ENCODE data around the gene PIK3R1.
"Not testable (repeated sequence)": the region's sequence is repeated elsewhere in the genome, so short reads cannot be mapped to it uniquely, and the experiment has no call there.

The PIK3R1 gene

DNA sequence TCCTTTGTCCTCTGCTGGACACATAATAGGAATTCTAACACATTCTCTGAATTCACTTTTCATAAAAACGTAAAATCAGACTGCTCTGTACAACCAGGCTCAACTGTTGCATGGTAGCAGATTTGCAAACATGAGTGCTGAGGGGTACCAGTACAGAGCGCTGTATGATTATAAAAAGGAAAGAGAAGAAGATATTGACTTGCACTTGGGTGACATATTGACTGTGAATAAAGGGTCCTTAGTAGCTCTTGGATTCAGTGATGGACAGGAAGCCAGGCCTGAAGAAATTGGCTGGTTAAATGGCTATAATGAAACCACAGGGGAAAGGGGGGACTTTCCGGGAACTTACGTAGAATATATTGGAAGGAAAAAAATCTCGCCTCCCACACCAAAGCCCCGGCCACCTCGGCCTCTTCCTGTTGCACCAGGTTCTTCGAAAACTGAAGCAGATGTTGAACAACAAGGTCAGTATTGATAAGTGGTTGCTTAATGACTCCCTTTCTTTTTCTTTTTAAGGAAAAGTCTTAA is 11.1 kb downstream of the PIK3R1 start:
- DNase-seq (ENCODE audit: low spot score): no peak

DNA sequence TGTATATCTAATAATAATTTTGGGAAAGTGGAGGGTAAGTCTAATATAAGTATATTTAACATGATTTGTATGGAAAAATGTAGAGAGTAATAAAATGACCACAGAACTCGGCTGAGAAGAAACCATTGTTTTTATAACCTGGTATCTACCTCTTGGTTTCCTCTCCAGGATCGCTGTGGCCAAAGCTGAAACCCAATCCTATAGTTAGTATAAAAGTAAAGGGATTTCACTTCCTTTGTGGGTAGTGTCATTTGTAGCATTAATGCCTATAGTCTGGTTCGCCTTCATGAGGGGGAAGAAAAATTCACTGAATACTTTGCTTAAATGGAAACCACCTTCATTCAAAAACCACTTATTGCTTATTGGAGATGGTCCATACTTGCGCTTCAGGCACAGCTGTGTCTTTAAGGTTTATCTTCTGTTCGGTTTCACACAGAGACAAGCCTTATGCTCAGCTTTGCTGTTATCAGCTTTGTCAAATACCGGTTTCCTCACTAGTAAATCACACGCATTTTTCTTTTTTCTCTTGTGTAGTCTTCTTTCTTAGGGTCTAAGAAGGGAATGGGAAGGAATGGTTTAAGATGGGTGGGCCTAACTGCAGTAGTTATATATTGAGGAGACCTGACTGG is 12.1 kb downstream of the PIK3R1 start:
- no peak for DNase-seq (ENCODE audit: low spot score)

DNA sequence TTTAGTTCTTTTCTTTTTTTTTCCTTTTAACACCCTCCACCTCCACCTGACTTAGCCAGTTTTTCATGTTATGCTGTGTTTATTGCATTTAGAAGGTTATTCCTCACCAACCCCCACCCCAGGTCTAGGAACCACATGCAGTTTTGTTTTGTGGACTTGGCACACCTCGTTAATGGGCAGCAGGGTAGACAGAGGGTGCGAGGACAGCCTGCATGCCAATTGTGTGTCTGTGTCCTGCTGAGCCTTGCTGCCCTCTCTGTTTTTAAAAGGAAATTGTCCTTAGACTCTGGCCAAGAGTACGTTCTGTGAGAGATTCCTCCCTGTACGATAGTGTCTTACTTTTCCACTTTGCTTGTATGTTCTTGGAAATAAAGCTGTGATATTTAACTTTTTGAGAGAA is 13.9 kb downstream of the PIK3R1 start:
- DNase-seq (ENCODE audit: low spot score): no peak

DNA sequence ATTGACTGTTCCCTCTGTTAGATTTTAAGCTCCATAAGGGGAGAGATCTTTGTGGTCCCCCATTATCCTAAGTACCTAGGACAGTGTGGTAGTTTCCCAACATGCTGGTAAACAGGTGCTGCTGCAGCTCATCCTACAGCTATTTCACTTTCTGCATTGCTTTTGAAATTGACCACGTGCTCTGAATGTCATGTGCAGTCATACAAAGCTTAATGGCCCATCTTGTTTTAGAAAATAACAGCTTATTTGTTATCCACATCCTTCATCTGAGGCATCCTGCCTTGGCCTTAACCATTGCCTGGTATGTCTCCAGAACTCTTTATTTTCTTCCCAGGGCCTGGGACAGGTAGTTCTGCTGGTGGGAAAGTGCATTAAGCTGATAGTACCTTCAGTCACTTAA is 14.7 kb downstream of the PIK3R1 start:
- no peak for DNase-seq (ENCODE audit: low spot score)

DNA sequence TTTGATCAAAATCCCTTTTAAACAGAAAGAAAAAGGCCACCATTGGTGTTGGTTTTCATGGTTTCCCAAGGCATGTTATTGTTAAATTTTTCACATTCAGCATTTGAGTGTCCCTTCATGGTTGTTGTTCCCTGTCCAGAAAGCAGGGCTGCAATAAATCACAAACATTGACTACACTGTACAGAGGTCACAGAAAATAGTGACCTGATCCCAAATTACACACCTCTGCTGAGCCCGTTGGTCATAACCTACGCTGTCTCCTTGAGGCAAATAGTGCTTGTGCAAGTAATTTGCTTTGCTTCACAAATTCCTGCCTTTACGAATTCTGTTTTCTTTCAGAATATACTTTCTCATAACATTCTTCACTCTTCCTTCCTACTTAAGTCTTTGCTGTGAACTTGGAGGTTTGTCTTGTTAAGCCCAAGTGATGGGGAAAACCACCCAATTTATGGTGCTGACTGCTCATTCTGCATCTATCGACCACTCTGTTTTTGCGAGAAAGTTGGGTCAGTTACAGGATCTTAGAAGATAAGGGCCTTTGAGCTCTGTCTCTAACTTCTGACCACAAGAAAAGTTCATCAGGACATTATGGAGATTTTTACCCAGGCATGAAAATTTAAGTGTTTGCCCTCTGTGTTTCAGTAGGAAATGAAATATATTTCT is 16.0 kb downstream of the PIK3R1 start:
- DNase-seq (ENCODE audit: low spot score): no peak

DNA sequence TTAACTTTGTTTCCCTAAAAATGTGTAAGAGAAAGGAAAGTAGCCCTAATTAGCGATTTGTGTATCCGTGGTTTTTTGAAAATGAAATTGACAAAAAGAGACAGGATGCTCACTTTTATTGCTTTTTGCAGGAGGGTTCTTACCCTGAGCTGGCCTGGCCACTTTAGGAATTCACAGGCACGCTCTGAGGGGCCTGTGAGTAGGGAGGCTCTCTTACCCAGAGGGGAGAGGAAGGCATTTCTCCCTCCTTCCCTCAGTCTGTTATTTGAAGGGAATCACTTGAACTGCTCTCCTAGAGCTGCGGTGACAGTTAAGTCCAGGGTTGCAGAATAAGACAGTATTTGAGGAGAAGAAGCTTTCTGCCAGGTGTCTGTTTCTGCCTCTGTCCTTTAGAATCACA is 16.7 kb downstream of the PIK3R1 start:
- no peak for DNase-seq (ENCODE audit: low spot score)

DNA sequence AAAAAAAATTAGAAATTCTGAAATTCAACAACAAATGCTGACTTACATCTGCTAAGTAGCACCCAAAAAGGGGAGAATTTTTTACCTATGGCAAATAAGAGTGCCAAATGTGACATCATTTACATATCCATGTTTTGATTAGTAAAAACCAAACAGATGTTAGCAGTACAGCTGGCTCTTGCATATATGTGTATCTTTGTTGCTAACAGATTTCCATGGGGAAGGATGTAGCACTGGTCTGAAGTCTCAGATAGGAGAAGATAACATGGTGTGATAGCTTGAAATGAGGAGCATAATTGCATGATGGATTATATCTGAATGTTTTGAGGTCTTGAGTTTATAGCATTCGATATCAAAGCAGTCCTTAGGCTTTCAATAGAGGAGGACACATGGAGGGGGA is 17.5 kb downstream of the PIK3R1 start:
- no peak for DNase-seq (ENCODE audit: low spot score)

DNA sequence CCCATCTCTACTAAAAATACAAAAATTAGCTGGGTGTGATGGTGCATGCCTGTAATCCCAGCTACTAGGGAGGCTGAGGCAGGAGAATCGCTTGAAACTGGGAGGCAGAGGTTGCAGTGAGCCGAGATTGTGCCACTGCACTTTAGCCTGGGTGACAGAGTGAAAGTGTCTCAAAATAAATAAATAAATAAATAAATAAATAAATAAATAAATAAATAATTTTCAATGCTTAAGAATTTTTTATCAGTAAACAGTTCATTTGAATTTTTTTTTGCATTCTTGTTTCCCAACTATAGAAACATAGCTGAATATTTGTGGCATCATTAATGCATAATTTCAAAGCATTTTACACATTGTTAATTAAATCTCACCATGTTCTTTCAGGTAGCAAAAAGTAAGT is 19.7 kb downstream of the PIK3R1 start:
- DNase-seq (ENCODE audit: low spot score): not testable (repeated sequence)

DNA sequence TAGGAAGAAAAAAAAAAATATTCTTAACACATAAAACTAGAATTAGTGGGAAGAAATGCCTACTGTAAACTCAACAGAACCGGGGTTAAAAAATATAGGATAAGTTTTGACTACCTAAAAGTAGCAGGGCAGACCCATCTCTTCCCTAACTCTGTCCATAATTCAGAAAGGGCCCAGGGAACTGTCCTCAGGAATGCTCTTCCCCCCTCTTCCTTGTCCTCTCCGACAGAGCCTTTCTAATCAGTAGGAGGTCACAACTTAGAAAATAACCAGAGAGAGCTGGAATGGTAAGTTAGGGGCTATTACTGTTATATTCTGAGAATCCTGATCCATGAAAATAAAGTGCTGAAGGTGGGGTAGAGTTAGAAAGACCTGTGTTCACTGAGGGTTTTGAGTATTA is 22.2 kb downstream of the PIK3R1 start:
- DNase-seq (ENCODE audit: low spot score): no peak

DNA sequence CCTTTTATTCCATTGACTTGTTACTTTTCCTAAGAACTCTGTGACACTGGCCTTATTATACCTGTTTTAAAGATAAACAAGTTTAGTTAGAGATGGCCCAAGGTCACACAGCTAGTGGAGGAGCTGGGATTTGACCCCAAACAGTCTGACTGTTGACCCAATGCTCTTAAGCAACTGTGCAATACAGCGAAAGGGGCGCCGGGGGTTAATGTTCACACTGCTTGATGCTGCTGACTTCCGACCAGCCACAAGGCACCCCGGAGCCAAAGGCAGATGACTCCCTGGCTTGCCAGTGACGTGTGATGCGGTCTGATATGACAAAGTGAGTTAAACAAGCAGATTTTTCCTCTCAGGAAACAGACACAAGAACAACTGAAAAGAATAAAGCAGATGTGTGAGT is 23.9 kb downstream of the PIK3R1 start:
- DNase-seq (ENCODE audit: low spot score): peak; percentile 80

DNA sequence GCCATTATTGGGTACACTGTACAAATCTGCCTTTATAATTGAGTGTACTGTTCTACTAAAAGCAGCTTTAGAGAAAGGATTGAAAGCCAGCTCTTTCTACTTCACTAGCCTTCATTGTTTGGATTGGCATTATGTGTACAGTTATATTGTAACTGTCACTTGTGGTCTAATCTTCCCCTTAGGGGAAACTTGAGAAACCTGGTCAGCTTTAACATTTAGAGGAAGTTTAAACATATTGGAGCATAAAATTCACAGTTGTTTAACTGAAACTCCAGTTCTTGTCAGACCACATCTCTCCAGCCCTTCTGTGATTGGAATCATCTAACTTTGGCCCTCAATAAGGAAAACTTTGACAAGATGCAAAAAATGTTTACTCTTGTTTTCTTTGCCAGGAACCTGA is 24.6 kb downstream of the PIK3R1 start:
- no peak for DNase-seq (ENCODE audit: low spot score)

DNA sequence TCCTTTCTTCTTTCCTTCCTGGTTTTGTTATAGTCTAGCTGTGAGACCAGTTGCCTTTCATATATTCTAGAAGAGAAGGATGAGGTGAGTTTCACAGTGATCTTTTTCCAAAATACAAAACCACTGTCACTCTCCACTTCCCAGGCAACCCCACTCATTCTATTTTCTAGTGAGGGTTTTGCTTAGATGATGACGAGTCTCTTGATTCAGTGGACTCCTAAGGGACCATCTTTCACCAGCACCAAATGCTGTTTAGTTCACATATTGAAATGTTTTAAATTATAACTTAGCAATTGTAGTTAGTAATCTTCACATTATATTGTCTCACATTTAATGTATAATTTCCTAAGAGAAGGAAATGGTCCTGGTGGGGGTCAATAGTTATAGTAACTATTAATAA is 25.2 kb downstream of the PIK3R1 start:
- DNase-seq (ENCODE audit: low spot score): no peak

DNA sequence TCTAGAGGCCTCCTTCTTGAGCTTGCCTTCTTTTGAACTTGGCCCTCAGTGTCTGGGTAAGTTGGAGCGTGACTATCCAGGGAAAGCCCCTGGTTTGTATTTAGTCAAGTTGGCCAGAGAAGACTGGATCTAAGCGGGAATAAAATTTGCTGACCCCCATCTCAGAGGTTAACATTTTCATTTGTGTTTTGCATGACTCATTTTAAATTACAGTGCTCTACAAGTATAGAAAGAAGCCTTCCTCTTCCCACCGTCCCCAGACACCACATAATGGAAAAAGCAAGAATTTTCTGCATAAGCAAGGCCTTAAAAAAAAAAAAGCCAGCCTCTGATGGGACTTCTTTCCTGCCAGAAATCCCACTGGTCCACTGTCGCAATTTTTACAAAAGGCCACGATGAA is 27.2 kb downstream of the PIK3R1 start:
- DNase-seq (ENCODE audit: low spot score): no peak

DNA sequence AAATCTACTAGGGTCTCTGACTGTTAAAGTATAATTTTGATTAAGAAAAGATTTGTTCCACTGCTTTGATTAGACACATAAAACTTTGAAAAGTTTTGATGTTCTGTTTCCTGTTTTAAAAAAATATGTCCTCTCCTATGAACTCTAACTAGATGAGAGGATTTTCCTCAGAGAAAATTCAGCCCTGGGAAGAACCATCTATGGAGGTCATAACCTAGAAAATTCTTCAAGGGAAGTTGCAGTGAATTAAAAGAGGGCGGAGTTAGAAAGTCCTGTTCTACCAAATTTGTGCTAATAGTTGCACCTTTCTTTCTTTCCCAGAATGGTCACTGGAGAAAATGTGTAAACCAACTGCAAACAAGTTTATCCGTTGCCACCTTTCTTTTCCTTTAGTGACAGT is 27.7 kb downstream of the PIK3R1 start:
- no peak for DNase-seq (ENCODE audit: low spot score)

DNA sequence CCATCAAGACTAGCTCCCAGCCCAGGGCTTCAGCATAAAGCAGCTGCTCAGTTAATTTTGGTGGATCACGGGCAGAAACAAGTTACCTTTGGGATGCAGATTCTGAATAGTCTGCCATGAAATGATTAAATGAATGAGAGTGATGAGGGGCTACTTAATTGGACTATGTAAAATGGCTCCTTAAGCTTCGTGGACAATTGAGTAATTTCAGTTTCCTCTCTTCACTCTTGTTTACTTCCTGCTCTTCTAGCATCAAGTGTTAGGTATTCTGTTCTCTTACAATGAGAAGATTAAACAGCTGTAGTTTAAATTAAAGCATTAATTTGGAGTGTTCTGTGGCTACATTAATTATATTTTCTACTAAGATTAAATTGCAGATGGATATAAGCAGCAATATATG is 28.1 kb downstream of the PIK3R1 start:
- DNase-seq (ENCODE audit: low spot score): no peak

DNA sequence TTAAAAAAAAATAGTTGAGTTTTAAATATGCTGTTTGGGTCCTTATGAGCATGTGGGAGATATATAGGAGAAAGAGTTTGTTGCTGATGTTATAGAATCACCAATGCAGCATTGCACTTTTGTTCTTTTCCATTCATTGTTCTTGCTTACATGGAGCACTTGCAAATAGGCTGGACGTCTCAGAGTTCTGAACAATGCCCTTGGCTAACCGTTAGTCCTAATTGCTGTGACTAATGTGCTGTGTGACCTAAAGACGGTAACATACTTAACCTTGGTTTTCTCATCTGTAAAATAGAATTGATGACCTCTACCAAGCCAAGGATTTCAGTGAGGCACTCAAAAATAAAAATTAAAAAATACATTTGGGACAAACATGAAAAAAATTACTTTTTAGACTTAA is 29.8 kb downstream of the PIK3R1 start:
- DNase-seq (ENCODE audit: low spot score): no peak

DNA sequence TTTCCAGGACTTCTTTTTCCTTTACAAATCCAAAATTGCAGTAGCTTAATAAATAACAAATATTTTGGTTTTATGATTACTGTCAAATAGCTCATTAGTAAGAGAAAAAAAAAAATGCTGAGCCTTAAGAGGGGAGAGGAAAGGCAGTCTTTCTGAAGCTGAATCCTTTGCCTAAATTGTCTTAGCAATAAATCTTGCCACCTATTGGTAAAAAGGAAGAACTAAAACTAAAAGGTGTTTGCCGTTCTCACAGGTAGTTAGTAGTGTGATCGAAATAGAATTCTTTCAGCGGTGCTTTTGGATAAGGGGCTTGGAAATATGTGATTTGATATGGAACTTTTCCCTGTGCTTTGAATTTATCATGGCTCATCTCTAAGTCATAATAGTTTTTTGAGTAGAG is 31.2 kb downstream of the PIK3R1 start:
- no peak for DNase-seq (ENCODE audit: low spot score)

DNA sequence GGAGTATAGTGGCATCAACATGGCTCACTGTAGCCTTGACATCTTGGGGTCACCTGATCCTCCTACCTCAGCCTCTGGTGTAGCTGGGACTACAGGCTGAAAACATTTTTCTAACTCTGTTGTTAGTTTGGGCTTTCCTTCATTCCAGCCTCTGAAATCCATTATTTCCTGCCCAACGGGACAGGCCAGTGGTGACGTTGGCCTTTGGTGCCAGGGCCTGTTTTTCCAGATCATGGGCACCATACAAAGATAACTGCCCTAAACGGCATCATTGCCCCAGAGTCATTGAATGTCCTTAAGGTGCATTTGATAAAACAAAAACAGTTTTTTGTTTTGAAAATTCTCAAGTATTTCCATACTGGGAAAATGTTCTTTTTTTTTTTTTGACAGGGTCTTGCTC is 32.1 kb downstream of the PIK3R1 start:
- DNase-seq (ENCODE audit: low spot score): no peak

DNA sequence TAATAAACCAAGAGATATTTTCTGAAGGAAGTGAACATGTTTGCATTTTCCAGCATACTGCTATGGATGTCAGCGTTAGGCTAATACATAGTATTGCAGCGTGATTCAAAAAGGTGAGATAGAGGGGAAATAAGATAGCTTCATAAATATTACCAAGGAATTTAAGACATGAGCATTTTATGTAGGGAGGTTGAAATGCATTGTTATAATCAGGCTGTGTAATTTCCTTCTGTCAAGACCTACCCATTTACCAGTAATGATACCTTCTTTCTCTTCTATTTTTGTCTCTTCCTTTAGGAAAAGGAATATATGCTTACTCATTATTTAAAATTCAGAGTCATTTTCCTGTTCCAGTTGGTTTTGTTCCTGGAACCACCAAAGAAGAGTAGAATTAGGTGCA is 33.3 kb downstream of the PIK3R1 start:
- no peak for DNase-seq (ENCODE audit: low spot score)

DNA sequence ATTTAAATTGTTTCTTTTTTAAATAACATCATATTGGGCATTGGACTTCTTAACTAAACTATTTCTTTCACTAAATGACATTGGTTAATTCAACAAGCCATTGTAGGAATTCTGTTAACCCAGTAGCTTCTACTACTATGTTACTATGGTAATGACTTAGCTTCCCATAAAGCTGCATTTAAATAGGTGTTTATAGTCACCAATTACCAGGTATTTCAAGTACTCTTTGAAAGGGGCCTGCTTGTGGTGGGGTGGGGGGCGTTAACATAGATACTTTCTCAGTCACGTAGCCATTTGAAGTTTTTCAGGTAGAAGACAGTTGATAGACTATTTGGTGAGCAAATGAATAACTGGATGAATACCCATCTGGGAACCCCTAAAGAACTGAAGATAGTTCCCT is 34.0 kb downstream of the PIK3R1 start:
- no peak for DNase-seq (ENCODE audit: low spot score)

DNA sequence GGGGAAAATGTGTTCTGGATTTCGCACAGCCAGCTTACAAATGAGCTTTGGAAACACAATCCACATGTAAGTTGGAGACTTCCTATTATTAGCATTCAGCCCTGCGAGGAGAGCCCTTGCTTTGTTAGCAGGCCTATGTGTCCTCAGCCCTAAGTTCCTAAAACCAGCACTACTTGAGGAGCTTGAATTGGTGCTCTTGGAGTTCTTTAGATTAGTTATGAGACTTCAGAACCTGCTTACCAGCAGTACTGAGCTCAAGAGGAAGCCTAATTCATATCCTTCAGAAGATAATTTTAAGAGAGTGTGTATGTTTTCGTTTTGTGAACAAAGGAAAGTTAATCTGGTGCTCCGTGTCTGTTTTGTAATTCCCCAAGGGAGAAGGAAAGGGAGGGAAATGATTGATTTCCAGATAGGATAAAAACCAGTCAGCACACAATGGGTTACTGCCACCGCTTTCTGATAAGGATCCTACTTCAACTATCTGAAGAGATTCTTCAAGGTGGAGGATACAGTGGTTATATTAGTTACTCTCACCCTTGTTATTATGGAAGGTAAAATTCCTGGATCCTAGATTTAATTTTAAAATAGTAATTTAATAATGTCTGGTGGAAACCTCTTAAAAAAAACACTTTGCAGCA is 35.2 kb downstream of the PIK3R1 start:
- DNase-seq (ENCODE audit: low spot score): no peak

DNA sequence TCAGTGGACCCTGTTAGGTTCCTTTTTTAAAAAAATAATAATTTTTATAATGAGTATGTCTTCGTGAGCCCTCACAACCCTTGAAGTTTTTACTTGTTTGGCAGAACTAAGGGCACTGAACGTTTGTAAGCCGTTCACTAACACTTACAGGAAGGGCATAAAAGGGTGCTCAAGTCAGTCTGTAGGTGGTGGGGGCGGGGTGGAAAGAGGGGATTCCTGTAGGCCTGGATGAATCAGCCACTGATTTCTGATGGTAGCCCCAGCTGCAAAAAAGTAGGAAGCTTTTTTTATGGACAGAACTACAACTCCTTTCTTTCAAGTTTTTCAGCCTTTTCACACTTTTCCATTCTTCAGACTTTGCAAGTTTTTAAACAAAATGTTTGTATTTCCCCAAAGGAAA is 35.8 kb downstream of the PIK3R1 start:
- no peak for DNase-seq (ENCODE audit: low spot score)

DNA sequence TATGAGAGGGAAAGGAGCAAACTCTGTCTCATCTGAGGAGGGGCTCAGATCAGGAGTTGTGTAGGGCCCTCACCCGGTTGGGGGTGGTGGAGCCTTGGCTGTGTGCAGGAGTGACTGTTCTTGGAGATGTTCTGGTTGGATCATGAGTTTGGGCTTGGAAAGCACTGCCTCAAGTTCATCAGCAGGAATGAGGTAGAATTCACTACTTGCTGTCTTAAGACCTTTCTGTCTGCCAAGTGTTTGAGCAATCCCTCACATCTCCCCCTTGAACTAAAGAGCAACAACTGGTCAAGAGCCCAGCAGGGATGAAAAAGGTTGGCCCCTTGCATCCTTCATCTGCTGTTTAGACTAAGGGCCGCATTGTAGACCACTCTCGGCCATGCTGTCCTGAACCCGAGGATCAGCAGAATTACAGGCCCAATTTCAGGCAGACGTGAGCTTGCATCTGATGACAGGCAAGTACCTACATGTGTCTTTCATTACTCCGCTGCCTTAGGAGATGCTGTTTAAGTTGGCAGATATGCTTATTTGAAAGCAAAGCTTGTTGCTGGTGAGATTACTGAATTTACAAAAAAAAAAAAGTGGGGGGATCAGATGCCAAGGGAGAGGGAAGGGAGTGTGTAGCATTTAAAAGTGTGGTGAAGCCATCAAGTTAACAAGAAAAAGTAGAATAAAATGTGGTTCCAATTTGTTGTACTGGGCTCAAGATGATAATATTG is 36.4 kb downstream of the PIK3R1 start:
- peak; percentile 53 for DNase-seq (ENCODE audit: low spot score)

All from Ammon's horn (tissue), 1 donor.